Stimulated activated CD4-positive, alpha-beta T cell treated with anti-CD3 and anti-CD28 coated beads, Interleukin-2, amount 100 ng/mL, for 48 hours (primary cell): ENCODE results near the gene CABCOCO1.
"Not testable (repeated sequence)": the region's sequence is repeated elsewhere in the genome, so short reads cannot be mapped to it uniquely, and the experiment has no call there.

Experiments used
- DNase-seq, 2 donors: peaks; one replicate each; pipeline ENCODE4 v3.0.0-alpha.2; 2020

The CABCOCO1 gene

GRCh38 chr10:61643316-61643751, 19.4 kb upstream of the CABCOCO1 start:
- DNase-seq: no peak

GRCh38 chr10:61653699-61654098, 9.0 kb upstream of the CABCOCO1 start:
- DNase-seq: no peak

- no peak for DNase-seq
Measured at GRCh38 chr10:61655335-61655851, 7.3 kb upstream of the CABCOCO1 start.

GRCh38 chr10:61663466-61663865, 737 bp downstream of the CABCOCO1 start:
- DNase-seq: no peak

DNA sequence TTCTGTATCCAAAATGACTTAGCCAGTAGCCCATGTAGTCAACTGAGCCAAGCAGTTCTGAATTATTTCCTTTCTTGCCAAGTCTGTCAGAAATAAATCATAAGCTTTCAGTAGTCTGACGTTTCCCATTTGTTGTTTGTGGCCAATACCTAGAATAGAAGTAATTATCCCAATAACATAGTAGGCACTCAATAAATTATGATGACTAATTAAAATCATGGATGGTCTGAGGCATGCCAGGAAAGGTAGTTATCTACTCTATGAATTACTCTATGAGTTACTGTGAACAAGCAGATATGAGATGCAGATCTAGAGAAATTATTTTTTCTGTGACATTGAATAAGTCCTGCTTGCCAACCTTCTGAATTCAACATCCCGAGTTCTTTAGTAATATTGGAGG, 2.3 kb downstream of the CABCOCO1 start:
- DNase-seq: no peak

- no peak for DNase-seq
Measured at GRCh38 chr10:61669161-61669725, 6.5 kb downstream of the CABCOCO1 start.

DNA sequence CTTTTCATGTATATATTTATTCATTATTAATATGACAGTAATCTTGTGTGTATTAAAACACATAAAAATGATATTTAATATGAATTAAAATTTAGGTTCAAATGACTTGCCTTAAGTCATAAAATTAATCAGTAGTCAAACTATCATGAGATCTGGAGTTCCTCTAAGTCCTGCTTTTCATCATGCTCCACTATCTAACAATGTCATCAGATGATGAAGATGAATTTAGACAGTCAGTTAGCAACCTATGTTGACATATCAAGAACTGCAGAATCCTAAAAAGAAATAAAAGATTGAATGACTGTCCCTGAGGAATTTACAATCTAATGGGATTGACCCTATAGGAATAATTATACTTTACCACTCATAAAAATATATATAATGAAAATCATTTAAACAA, 7.1 kb downstream of the CABCOCO1 start:
- DNase-seq: no peak

GRCh38 chr10:61673360-61673759, 10.6 kb downstream of the CABCOCO1 start:
- DNase-seq: no peak

- no peak for DNase-seq
Measured at GRCh38 chr10:61682323-61682722, 19.6 kb downstream of the CABCOCO1 start.

DNA sequence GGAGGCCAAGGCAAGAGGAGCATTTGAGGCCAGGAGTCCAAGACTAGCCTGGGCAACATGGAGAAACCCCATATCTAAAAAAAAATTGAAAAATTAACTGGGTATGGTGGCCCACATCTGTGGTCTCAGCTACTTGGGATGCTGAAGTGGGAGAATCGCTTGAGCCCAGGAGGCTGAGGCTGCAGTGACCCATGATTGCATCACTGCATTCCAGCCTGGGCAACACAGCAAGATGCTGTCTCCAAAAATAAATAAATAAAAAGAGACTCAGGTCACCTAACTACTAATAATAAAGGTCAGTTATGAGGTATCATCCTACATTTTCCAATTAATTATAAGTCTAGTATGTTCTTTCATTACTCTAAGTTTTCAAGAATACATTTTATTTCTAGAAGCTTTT, 20.6 kb downstream of the CABCOCO1 start:
- no peak for DNase-seq

- no peak for DNase-seq
Measured at GRCh38 chr10:61684894-61685507, 22.3 kb downstream of the CABCOCO1 start.

DNA sequence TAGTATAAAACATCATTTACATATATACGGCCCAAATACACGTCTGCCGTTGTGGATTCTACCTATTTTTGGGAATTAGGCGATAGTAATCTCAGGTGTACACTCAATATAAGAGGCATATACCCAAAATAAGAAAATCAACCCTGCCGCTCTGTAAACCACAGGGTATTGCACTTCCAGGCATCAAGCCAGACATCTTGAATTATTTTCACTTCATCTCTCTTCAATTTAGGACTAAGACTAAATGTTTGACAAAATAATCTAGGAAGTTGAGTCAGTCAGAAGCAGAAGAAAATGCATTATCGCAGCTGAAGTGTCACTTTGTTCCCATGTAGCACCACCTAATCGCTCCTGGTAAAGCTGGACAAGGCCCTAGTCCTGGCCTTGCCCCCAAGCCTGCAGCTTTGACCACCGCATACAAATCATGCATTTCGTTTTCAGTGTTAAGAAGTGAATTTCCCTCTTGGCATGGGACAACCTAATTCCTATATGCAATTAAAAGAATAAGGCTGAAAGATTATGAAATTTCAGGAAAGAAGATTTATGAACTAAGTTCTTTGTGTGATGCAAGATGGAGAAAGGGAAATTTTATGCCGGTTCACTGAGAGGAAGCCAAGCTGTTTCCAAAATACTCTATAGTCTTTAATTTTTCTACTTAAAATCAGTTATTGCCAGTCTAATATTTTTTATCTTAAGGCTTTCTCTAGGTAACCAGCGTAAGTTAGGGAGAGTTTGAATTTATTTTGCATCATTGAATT, 26.0 kb downstream of the CABCOCO1 start:
- no peak for DNase-seq

GRCh38 chr10:61691667-61692066, 28.9 kb downstream of the CABCOCO1 start:
- DNase-seq: not testable (repeated sequence)

DNA sequence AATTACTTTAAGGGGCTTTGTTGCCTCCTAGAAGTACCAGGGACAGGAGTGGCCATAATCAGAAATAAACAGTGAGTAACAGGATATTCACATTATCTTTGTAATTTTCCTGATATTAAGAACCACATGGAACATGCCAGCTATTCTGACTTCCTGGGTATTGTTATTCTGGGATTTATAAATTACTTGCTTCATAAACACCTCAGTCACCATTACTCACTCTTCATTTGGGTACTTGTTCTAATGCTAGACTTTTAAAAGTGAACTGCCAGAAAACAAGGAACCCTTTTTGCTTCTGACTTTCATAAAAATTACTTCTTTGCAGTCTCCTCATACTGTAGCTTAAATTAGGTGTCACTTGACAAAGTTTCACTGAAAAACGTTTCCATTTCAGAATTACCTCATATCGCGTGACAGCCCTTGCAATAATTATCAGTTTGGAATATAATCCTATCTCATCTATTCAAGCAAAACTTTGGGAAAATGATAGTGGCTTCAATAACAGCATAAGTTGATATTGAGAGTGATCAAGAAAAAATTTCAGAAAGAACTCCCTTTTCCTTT, 29.8 kb downstream of the CABCOCO1 start:
- DNase-seq: no peak

- no peak for DNase-seq
Measured at GRCh38 chr10:61698968-61699655, 36.4 kb downstream of the CABCOCO1 start.

DNA sequence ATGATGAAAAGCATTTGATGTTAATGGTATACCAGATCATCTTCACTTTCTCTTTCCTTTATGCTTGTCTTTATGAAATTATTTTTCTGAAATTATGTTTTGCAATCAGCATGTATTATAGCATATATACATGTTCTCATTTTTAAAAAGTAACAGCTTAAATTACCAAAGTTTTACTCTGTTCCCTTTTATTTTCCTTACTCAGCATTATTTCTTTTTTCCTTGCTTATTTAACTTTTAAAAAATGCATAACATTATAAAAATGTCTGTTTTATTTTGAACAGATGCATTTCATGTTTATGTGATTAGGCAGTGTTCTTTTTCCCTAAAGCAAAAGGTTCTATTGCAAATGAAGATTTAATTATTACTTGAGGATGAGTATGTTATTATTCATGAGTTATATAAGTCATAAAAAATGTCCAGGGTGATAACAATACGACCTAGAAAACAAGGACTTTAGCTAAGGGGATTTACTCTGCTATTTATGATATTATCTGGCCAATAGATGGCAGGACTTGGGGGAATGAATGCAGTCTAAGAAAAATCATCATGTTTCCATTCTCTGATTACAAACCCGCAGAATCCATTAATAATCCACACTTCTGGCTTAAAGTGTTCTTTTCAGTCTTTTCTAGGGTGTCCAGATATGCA, 38.5 kb downstream of the CABCOCO1 start:
- DNase-seq: no peak

GRCh38 chr10:61701706-61702105, 39.0 kb downstream of the CABCOCO1 start:
- DNase-seq: no peak

DNA sequence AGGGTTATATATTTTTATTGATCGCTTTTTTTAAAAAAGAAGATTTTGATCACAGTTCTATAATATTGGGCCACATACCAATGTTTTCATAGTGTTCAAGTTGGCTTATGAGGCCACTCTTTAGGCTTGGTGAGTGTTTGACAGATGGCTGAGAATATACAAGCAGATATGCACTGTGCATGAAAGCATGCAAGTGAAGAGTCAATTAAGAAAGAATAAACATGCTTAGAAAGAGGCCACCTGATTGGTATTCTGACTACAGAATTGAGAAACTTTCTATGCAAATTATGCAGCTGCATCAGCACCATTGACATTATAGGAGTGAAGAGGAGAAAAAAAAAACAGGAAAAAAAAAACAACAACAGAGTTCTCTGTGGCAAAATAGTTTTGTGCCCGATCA, 39.9 kb downstream of the CABCOCO1 start:
- DNase-seq: no peak

- DNase-seq: no peak
Measured at GRCh38 chr10:61705022-61705613, 42.4 kb downstream of the CABCOCO1 start.

DNA sequence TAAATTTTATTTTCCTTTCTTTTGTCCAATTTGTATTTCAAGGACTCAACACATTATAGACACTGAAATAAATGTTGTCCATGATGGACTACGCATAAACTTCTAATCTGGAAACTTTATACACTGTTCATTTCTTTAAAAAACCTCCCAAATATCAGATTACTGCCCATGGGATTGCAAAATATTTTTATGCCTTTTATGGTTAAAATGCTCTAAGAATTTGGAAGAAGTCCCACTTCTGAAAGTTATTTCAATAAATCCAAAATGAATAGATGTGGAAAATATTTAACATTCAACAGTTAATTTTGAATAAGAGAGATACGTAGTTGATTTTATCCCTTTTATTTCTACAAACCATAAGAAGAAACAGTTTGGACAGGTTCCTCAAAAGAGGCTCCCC, 46.1 kb downstream of the CABCOCO1 start:
- no peak for DNase-seq

DNA sequence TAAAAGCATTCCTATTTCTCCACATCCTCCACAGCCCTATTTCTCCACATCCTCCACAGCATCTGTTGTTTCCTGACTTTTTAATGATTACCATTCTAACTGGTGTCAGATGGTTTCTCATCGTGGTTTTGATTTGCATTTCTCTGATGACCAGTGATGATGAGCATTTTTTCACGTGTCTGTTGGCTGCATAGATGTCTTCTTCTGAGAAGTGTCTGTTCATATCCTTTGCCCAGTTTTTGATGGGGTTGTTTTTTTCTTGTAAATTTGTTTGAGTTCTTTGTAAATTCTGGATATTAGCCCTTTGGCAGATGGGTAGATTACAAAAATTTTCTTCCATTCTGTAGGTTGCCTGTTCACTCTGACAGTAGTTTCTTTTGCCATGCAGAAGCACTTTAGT, 49.4 kb downstream of the CABCOCO1 start:
- not testable (repeated sequence) for DNase-seq

DNA sequence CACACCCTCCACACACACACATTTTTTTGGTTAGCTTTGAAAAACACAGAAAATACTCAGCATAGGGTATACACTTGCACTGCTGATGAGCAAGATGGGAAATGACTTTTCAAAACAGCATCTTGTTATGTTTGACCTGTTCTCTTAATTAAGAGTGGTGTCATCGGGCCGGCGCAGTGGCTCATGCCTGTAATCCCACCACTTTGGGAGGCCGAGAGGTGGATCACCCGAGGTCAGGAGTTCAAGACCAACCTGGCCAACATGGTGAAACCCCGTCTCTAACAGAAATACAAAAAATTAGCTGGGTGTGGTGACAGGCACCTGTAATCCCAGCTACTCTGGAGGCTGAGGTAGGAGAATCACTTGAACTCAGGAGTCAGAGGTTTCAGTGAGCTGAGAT, 56.7 kb downstream of the CABCOCO1 start:
- not testable (repeated sequence) for DNase-seq
